IMR-90 (cell line): ENCODE results near the gene ISG20. TPM values are rescaled to one million over a fixed set of nuclear protein-coding genes. Genes with fewer than 3 reads are reported as not detected.
A peak's percentile ranks its signal among the peaks of the same experiment; 100 is the strongest.

Source experiments
- ATAC-seq: fragments of 200-7000 bp; cut with Tn5 transposase; 2 replicates; pipeline ENCODE4 v1.9.1; 2020; ENCODE audit warnings: low read depth, mild to moderate bottlenecking, moderate library complexity
- BruUV-seq: library from RNA; stranded (reverse); fragments of 400-500 nt; replicated peaks from 2 replicates; lab custom pipeline; 2021; lab: Mats Ljungman, UMichigan
- CTCF ChIA-PET: fragments of 300-600 bp; formaldehyde crosslinking; extraction: SDS; loops from one replicate; lab custom pipeline; 2021; ENCODE audit warnings: antibody characterized with exemption; lab: Yijun Ruan, JAX
- POLR2A ChIA-PET: fragments of 300-600 bp; sonication (Branson Sonifier 250); formaldehyde crosslinking; loops from one replicate; lab custom pipeline; 2022; ENCODE audit warnings: antibody characterized with exemption; ENCODE audit not compliant: unreplicated experiment; lab: Charles Lee
- DNase-seq: peaks from one replicate; pipeline ENCODE4 v3.0.0; 2013
- H2AFZ ChIP-seq: replicated peaks from 2 replicates; pipeline ENCODE3; 2013; ENCODE audit warnings: low read length, mild to moderate bottlenecking; ENCODE audit not compliant: poor library complexity
- H2AK5ac ChIP-seq: 2 replicates; pipeline ENCODE4 v1.6.1; 2013; ENCODE audit warnings: low read depth, low read length, inconsistent platforms
- H2AK9ac ChIP-seq: replicated peaks from 2 replicates; pipeline ENCODE3; 2013; ENCODE audit warnings: mild to moderate bottlenecking, low read depth, low read length, moderate library complexity; ENCODE audit not compliant: poor library complexity
- H2BK120ac ChIP-seq: 2 replicates; pipeline ENCODE4 v1.6.1; 2013; ENCODE audit warnings: low read depth, low read length, inconsistent platforms
- H2BK15ac ChIP-seq: 3 replicates; pipeline ENCODE4 v1.6.1; 2013; ENCODE audit warnings: low read depth, low read length, inconsistent platforms
- H2BK20ac ChIP-seq: 2 replicates; pipeline ENCODE4 v1.6.1; 2013; ENCODE audit warnings: low read depth, mild to moderate bottlenecking, inconsistent platforms, low read length, moderate library complexity
- H2BK5ac ChIP-seq: 2 replicates; pipeline ENCODE4 v1.6.1; 2013; ENCODE audit warnings: mild to moderate bottlenecking, low read depth, low read length, inconsistent platforms; ENCODE audit not compliant: poor library complexity, severe bottlenecking
- H3K14ac ChIP-seq: replicated peaks from 2 replicates; pipeline ENCODE4 v1.6.1; 2013; ENCODE audit warnings: low read depth, low read length, inconsistent platforms
- H3K18ac ChIP-seq: 2 replicates; pipeline ENCODE4 v1.6.1; 2013; ENCODE audit warnings: low read depth, low read length, control low read depth
- H3K23ac ChIP-seq: 2 replicates; pipeline ENCODE4 v1.6.1; 2013; ENCODE audit warnings: low read depth, low read length, inconsistent platforms
- H3K27ac ChIP-seq: 2 replicates; pipeline ENCODE4 v1.5.1; 2013; ENCODE audit warnings: mild to moderate bottlenecking, control low read depth, low read length; ENCODE audit not compliant: insufficient read depth
- H3K27me3 ChIP-seq: 2 replicates; pipeline ENCODE4 v1.6.1; 2013; ENCODE audit warnings: low read length; ENCODE audit not compliant: control insufficient read depth, insufficient read depth
- H3K36me3 ChIP-seq: 2 replicates; pipeline ENCODE4 v1.6.1; 2013; ENCODE audit warnings: low read length, mixed read lengths; ENCODE audit not compliant: control insufficient read depth, insufficient read depth
- H3K4ac ChIP-seq: 2 replicates; pipeline ENCODE4 v1.6.1; 2013; ENCODE audit warnings: low read depth, low read length, inconsistent platforms
- H3K4me1 ChIP-seq: 2 replicates; pipeline ENCODE4 v1.6.1; 2013; ENCODE audit warnings: low read length, mixed read lengths; ENCODE audit not compliant: control insufficient read depth, insufficient read depth
- H3K4me2 ChIP-seq: 2 replicates; pipeline ENCODE4 v1.6.1; 2013; ENCODE audit warnings: low read depth, mild to moderate bottlenecking, control low read depth, low read length, moderate library complexity
- H3K4me3 ChIP-seq: 2 replicates; pipeline ENCODE4 v1.5.1; 2013; ENCODE audit warnings: low read depth, mild to moderate bottlenecking, control low read depth, low read length, moderate library complexity; ENCODE audit not compliant: insufficient read depth
- H3K56ac ChIP-seq: 2 replicates; pipeline ENCODE4 v1.6.1; 2013; ENCODE audit warnings: low read length, inconsistent platforms; ENCODE audit not compliant: insufficient read depth; ENCODE audit errors: extremely low read depth
- H3K79me1 ChIP-seq, 2 experiments: 2 replicates each; pipeline ENCODE4 v1.6.1; 2013; ENCODE audit warnings: low read length in 2 of 2, inconsistent platforms in 1 of 2, low read depth in 1 of 2
- H3K9ac ChIP-seq: 2 replicates; pipeline ENCODE4 v1.6.1; 2013; ENCODE audit warnings: low read depth, low read length, control low read depth
- H3K9me1 ChIP-seq: 2 replicates; pipeline ENCODE4 v1.6.1; 2013; ENCODE audit warnings: low read length, inconsistent platforms; ENCODE audit not compliant: insufficient read depth
- H3K9me3 ChIP-seq: 2 replicates; pipeline ENCODE4 v1.6.1; 2013; ENCODE audit warnings: low read length; ENCODE audit not compliant: control insufficient read depth, insufficient read depth
- H4K20me1 ChIP-seq: 2 replicates; pipeline ENCODE4 v1.6.1; 2013; ENCODE audit warnings: low read length, inconsistent platforms; ENCODE audit not compliant: insufficient read depth
- H4K5ac ChIP-seq: 2 replicates; pipeline ENCODE4 v1.6.1; 2013; ENCODE audit warnings: mild to moderate bottlenecking, low read depth, low read length, control low read depth
- H4K8ac ChIP-seq, 2 experiments: 2 replicates each; pipeline ENCODE4 v1.6.1; 2013; ENCODE audit warnings: low read depth in 2 of 2, low read length in 2 of 2, control low read depth in 1 of 2, inconsistent platforms in 1 of 2
- H4K91ac ChIP-seq: 2 replicates; pipeline ENCODE4 v1.6.1; 2013; ENCODE audit warnings: low read depth, low read length, inconsistent platforms; ENCODE audit not compliant: insufficient read depth
- BHLHE40 ChIP-seq: fragments of 150-350 bp; IDR thresholded peaks from 2 replicates; pipeline ENCODE4 v1.6.1; 2016; ENCODE audit warnings: mild to moderate bottlenecking, low read depth, low read length
- FOS ChIP-seq: fragments of 150-350 bp; IDR thresholded peaks from 2 replicates; pipeline ENCODE4 v1.6.1; 2016; ENCODE audit warnings: low read depth, low read length
- MAZ ChIP-seq: IDR thresholded peaks from 2 replicates; pipeline ENCODE4 v1.6.1; 2012; ENCODE audit warnings: low read depth, mild to moderate bottlenecking, low read length, improper control_type of control experiment, moderate library complexity, borderline replicate concordance
- MXI1 ChIP-seq: IDR thresholded peaks from 2 replicates; pipeline ENCODE4 v1.6.1; 2012; ENCODE audit warnings: low read depth, mild to moderate bottlenecking, low read length, moderate library complexity, borderline replicate concordance
- NFE2L2 ChIP-seq: fragments of 150-350 bp; IDR thresholded peaks from 2 replicates; pipeline ENCODE4 v1.6.1; 2016; ENCODE audit warnings: low read depth, mild to moderate bottlenecking, low read length
- POLR2A ChIP-seq: IDR thresholded peaks from 2 replicates; pipeline ENCODE4 v1.6.1; 2012; ENCODE audit warnings: mild to moderate bottlenecking, low read depth, low read length
- RAD21 ChIP-seq: IDR thresholded peaks from 2 replicates; pipeline ENCODE4 v1.6.1; 2012; ENCODE audit warnings: low read length, improper control_type of control experiment
- RCOR1 ChIP-seq: IDR thresholded peaks from 2 replicates; pipeline ENCODE4 v1.6.1; 2012; ENCODE audit warnings: mild to moderate bottlenecking, low read length, improper control_type of control experiment; ENCODE audit not compliant: insufficient replicate concordance
- WGBS, 2 experiments: methylation state at CpG; one replicate each; pipeline versions ENCODE4 v1.1.5 to v1.1.7; 2013; ENCODE audit warnings: missing lambda C conversion rate in 2 of 2; ENCODE audit not compliant: insufficient read length in 1 of 2; ENCODE audit errors: extremely low coverage in 2 of 2; 5-methylcytosine and 5-hydroxymethylcytosine counted together
- dilution Hi-C: fragments of 300-500 bp; cut with HindIII; formaldehyde crosslinking; loops from one replicate; pipeline ENCODE4 v1.14.3; 2018; ENCODE audit warnings: low sequenced_read_pairs; ENCODE audit not compliant: unreplicated experiment
- in situ Hi-C: fragments of 300-500 bp; cut with MboI; formaldehyde crosslinking; loops from 3 replicates; pipeline ENCODE4 v1.14.3; 2019; ENCODE audit warnings: low sequenced_read_pairs, inconsistent platforms, mixed read lengths
- intact Hi-C: fragments of 100-400 bp; cut with micrococcal nuclease; formaldehyde crosslinking; loops from 2 replicates; pipeline ENCODE4 v1.10.0; 2022
- polyA plus RNA-seq, 3 experiments: library from polyadenylated mRNA; depleted of rRNA; stranded (reverse); fragments of >200 nt; gene quantifications; 2 replicates each; pipeline ENCODE4 v1.2.3, GENCODE V29; 2012; ENCODE audit warnings: low replicate concordance in 1 of 3
- total RNA-seq: library from RNA; depleted of rRNA; stranded (reverse); fragments of >200 nt; gene quantifications from 2 replicates; pipeline ENCODE4 v1.2.3, GENCODE V29; 2012
- TF ChIP-seq, protein P1 (sequence below): conservative IDR thresholded peaks from 2 replicates; pipeline ENCODE4 v1.5.1; 2012; ENCODE audit warnings: mild to moderate bottlenecking, low read depth, low read length, improper control_type of control experiment
- TF ChIP-seq, protein P2 (sequence below): fragments of 150-350 bp; IDR thresholded peaks from 2 replicates; pipeline ENCODE4 v1.6.1; 2017; ENCODE audit warnings: mild to moderate bottlenecking, antibody characterized with exemption, low read length, low read depth

Gene ISG20
- total and polyA plus RNA-seq, 2 of the 4 experiments (the other 2 are of a cell fraction) = 0.72 to 1.2 TPM

DNA sequence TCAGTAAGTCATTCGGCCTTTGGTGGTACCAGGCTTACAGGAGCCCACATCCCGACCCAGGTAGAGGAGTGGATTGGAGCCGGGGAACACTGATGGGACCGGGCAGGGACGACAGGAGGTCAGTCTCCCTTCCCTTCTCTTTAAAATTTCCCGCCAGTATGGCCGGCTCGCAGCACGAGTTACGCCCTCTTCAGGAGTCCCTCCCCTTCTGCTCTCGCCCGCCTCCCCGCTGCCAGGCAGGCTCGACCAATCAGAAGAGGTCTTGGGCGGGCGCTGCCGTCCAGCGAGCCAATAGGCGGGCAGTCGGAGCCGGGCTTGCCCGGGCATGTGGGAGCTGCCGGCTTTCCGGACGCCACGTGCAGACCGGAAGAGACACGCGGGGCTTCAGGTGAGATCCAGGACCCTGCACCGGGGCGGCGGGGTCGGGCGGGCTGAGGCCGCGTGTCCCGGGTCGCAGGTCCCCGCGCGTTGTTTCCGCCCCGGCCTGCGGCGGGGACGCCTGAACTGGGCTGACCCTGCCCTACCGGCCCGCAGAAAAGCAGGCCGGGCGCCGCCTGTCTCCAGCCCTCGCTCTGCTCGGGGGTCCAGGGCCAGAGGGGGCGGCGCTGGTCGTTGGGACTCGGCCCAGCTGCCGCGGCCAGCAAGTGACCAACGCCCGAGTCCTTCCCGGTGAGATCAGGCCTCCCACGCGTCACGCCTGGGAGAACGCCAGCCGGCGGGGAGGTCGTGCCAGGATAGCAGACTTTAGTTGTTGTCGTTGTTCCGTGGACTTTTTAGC, 17.6 kb upstream of the ISG20 start, which contains the start of gene AEN:
Gene AEN, plus strand, starts transcription at position 346 of the 778 bp plus-strand sequence. CDS start 4,870 bp downstream, outside the sequence.
- Histone ChIP-seq H2BK15ac (peak within 1 kb of the TSS; percentile 32; the same call in 2 of the 3 replicates), H3K79me1 (peaks cover 0 to 27% of the 10 kb centered on the region in 2 experiments; a peak in 2 of 4 replicates), H2AK9ac (peak within 1 kb of the TSS; percentile 100), H3K9me1 (peaks cover 14% of the 10 kb centered on the region), H3K4ac (peak within 1 kb of the TSS; percentile 94), H4K5ac (peak within 1 kb of the TSS; percentile 65), H3K56ac (peak within 1 kb of the TSS; percentile 99), H4K8ac (peak within 1 kb of the TSS; percentile 75 to 89), H3K14ac (peak within 1 kb of the TSS; percentile 99), H3K18ac (peak within 1 kb of the TSS; percentile 68), H3K4me2 (peak within 1 kb of the TSS; percentile 95), H4K20me1 (peaks cover 46% of the 10 kb centered on the region), H3K23ac (peak within 1 kb of the TSS; percentile 99), H3K9ac (peak within 1 kb of the TSS; percentile 94), H2BK120ac (peak within 1 kb of the TSS; percentile 88), H3K9me3 (no peaks in the 10 kb centered on the region), H2BK20ac (peak within 1 kb of the TSS; percentile 61; the same call in 1 of the 2 replicates), H2AK5ac (peak within 1 kb of the TSS; percentile 98), H2BK5ac (peak within 1 kb of the TSS; percentile 96), H3K27me3 (no peaks in the 10 kb centered on the region), H3K27ac (peak within 1 kb of the TSS; percentile 91), H3K36me3 (peaks cover 6% of the 10 kb centered on the region), H3K4me3 (peak within 1 kb of the TSS; percentile 73), H2AFZ (peak within 1 kb of the TSS; percentile 97), H4K91ac (peak within 1 kb of the TSS; percentile 93), H3K4me1 (peaks cover 17% of the 10 kb centered on the region)
- no TSS peak for BruUV-seq
- in situ Hi-C loops (no loop called here), intact Hi-C loops (no loop called here), dilution Hi-C loops (no loop called here)
- CTCF ChIA-PET = interaction anchor here (0.6 kb wide), 1 partner anchor 600 kb away, joined by 3 read pairs; no protein-coding TSS in a partner anchor
- WGBS, 2 experiments = 0% methylated on average over 48 of the region's 71 CpGs; no CpG with 5 or more reads in 1 of the 2 experiments
- DNase-seq (peak; percentile 95), ATAC-seq (peak; percentile 94)
- TF ChIP-seq BHLHE40 (peak; percentile 22; the same call in 1 of the 2 replicates), MAZ (peak; percentile 3; the same call in 1 of the 2 replicates), RAD21 (no peak), FOS (peak; percentile 40; the same call in 1 of the 2 replicates), MXI1 (peak; percentile 99), RCOR1 (no peak), NFE2L2 (no peak), POLR2A (peak; percentile 84)
- TF ChIP-seq, protein P1, sequence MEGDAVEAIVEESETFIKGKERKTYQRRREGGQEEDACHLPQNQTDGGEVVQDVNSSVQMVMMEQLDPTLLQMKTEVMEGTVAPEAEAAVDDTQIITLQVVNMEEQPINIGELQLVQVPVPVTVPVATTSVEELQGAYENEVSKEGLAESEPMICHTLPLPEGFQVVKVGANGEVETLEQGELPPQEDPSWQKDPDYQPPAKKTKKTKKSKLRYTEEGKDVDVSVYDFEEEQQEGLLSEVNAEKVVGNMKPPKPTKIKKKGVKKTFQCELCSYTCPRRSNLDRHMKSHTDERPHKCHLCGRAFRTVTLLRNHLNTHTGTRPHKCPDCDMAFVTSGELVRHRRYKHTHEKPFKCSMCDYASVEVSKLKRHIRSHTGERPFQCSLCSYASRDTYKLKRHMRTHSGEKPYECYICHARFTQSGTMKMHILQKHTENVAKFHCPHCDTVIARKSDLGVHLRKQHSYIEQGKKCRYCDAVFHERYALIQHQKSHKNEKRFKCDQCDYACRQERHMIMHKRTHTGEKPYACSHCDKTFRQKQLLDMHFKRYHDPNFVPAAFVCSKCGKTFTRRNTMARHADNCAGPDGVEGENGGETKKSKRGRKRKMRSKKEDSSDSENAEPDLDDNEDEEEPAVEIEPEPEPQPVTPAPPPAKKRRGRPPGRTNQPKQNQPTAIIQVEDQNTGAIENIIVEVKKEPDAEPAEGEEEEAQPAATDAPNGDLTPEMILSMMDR = 0 out of 2 replicates have a peak, but pooled peaks have one; percentile 10
- TF ChIP-seq, protein P2, sequence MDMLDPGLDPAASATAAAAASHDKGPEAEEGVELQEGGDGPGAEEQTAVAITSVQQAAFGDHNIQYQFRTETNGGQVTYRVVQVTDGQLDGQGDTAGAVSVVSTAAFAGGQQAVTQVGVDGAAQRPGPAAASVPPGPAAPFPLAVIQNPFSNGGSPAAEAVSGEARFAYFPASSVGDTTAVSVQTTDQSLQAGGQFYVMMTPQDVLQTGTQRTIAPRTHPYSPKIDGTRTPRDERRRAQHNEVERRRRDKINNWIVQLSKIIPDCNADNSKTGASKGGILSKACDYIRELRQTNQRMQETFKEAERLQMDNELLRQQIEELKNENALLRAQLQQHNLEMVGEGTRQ = peak; percentile 63
- POLR2A ChIA-PET = interaction anchor here (0.5 kb wide), 1 partner anchor 120 kb away, joined by 3 read pairs; no protein-coding TSS in a partner anchor
